Thyroid gland (tissue), 4 donors: ENCODE measurements around the gene LHFPL4. TPM values are rescaled to one million over a fixed set of nuclear protein-coding genes. Genes with fewer than 3 reads are reported as not detected.

Experiments used
- DNase-seq, 2 donors: peaks; one replicate each; pipeline ENCODE4 v3.0.0-alpha.2; 2019
- H3K27ac ChIP-seq, 3 donors: fragments of 200-600 bp; sonication (generic); 1 replicate in 2 of 3; 2 replicates in 1 of 3; pipeline ENCODE4 v1.5.1; 2016 to 2019; ENCODE audit warnings: mild to moderate bottlenecking in 1 of 3, moderate library complexity in 1 of 3
- H3K27me3 ChIP-seq: fragments of 200-600 bp; sonication (generic); one replicate; pipeline ENCODE4 v1.5.1; 2019
- H3K36me3 ChIP-seq, 2 donors: fragments of 200-600 bp; sonication (generic); one replicate each; pipeline ENCODE4 v1.5.1; 2016 to 2019
- H3K4me1 ChIP-seq, 2 donors: fragments of 200-600 bp; sonication (generic); one replicate each; pipeline ENCODE4 v1.5.1; 2017 to 2019
- H3K4me3 ChIP-seq, 3 donors: fragments of 200-600 bp; sonication (generic); replicated peaks in 1 of 3; 1 replicate in 2 of 3; 2 replicates in 1 of 3; pipeline ENCODE4 v1.5.1; 2016; ENCODE audit warnings: mild to moderate bottlenecking in 1 of 3
- H3K9me3 ChIP-seq: fragments of 200-600 bp; sonication (generic); one replicate; pipeline ENCODE4 v1.5.1; 2017
- CTCF ChIP-seq, 6 experiments: fragments of 200-600 bp in 3 of 6; fragments of 450-650 bp in 3 of 6; sonication (generic) in 3 of 6; IDR thresholded peaks; one replicate each; pipeline ENCODE4 v1.5.1; 2016 to 2019; ENCODE audit warnings: antibody characterized with exemption in 6 of 6, mild to moderate bottlenecking in 2 of 6, inconsistent platforms in 1 of 6, moderate library complexity in 1 of 6
- POLR2A ChIP-seq, 2 donors: fragments of 450-650 bp; IDR thresholded peaks; one replicate each; pipeline ENCODE4 v1.6.1; 2017; ENCODE audit warnings: antibody characterized with exemption in 2 of 2, mild to moderate bottlenecking in 2 of 2, moderate library complexity in 1 of 2
- WGBS, 2 donors: methylation state at CpG; one replicate each; pipeline ENCODE4 v1.1.5; 2017; 5-methylcytosine and 5-hydroxymethylcytosine counted together
- intact Hi-C: fragments of 100-400 bp; cut with DNase I; formaldehyde crosslinking; loops from one replicate; pipeline ENCODE4 v1.15.1; 2023
- total RNA-seq, 4 donors: library from RNA; depleted of rRNA; stranded (reverse); fragments of >200 nt; gene quantifications; one replicate each; pipeline ENCODE4 v1.2.3, GENCODE V29; 2016

Gene LHFPL4
- total RNA-seq, 4 donors from 2014 or later = 0.11 to 0.13 TPM; not detected in 2

GRCh38 chr3:9450126-9450525 is 103.5 kb downstream of the LHFPL4 start:
- peaks cover 53 to 70% of the 10 kb centered on the region in 2 donors for H3K36me3 ChIP-seq
- H3K4me1 ChIP-seq = no peaks in the 10 kb centered on the region
- DNase-seq = no peak
- no peaks in the 10 kb centered on the region for H3K9me3 ChIP-seq
- no peak for TF ChIP-seq POLR2A (IDR thresholded peaks at IDR 0.05)
- TF ChIP-seq CTCF (IDR thresholded peaks at IDR 0.05) = no peak
- intact Hi-C loops = no loop called here
- 91 to 96% methylated on average over 1 of the region's 1 CpG for WGBS, 2 donors
- H3K27ac ChIP-seq = no peak overlapping the region
- H3K27me3 ChIP-seq = no peaks in the 10 kb centered on the region
- H3K4me3 ChIP-seq = no peak overlapping the region

GRCh38 chr3:9448643-9449042 is 105.0 kb downstream of the LHFPL4 start:
- Histone ChIP-seq H3K9me3 (no peaks in the 10 kb centered on the region), H3K36me3 (peaks cover 62 to 76% of the 10 kb centered on the region in 2 donors), H3K4me3 (no peak overlapping the region), H3K27ac (no peak overlapping the region), H3K4me1 (no peaks in the 10 kb centered on the region), H3K27me3 (no peaks in the 10 kb centered on the region)
- DNase-seq = no peak
- TF ChIP-seq POLR2A (IDR thresholded peaks at IDR 0.05) = no peak
- TF ChIP-seq CTCF (IDR thresholded peaks at IDR 0.05) = no peak
- intact Hi-C loops = no loop called here
- 91 to 97% methylated on average over 1 of the region's 1 CpG for WGBS, 2 donors

Other genes starting within 250 kb of the LHFPL4 start
- gene THUMPD3, start 190.8 kb downstream of the LHFPL4 start, total RNA-seq = 10 to 100 TPM; 31.8 to 42.3 (median 34.5) TPM
- gene SETD5, start 156.2 kb downstream of the LHFPL4 start, total RNA-seq = 100 to 1,000 TPM in 3 of 4 donors, 10 to 100 TPM in 1; 84.0 to 158 (median 114) TPM
- gene MTMR14, start 95.7 kb upstream of the LHFPL4 start, total RNA-seq = 10 to 100 TPM; 30.0 to 35.5 (median 33.5) TPM
- not detected for gene CPNE9, start 150.0 kb upstream of the LHFPL4 start, total RNA-seq
- gene BRPF1, start 177.9 kb upstream of the LHFPL4 start, total RNA-seq = 10 to 100 TPM; 19.4 to 36.6 (median 20.3) TPM
- gene OGG1, start 196.1 kb upstream of the LHFPL4 start, total RNA-seq = 10 to 100 TPM; 23.7 to 46.6 (median 30.3) TPM
- 10 to 100 TPM; 32.1 to 44.8 (median 35.9) TPM for gene CAMK1, start 216.1 kb upstream of the LHFPL4 start, total RNA-seq
- gene TADA3, start 238.7 kb upstream of the LHFPL4 start, total RNA-seq = 10 to 100 TPM; 64.2 to 93.3 (median 83.3) TPM
- gene ARPC4, start 239.3 kb upstream of the LHFPL4 start, total RNA-seq = 100 to 1,000 TPM; 155 to 232 (median 187) TPM